ENCODE results near the gene NET1.

The NET1 gene

DNA sequence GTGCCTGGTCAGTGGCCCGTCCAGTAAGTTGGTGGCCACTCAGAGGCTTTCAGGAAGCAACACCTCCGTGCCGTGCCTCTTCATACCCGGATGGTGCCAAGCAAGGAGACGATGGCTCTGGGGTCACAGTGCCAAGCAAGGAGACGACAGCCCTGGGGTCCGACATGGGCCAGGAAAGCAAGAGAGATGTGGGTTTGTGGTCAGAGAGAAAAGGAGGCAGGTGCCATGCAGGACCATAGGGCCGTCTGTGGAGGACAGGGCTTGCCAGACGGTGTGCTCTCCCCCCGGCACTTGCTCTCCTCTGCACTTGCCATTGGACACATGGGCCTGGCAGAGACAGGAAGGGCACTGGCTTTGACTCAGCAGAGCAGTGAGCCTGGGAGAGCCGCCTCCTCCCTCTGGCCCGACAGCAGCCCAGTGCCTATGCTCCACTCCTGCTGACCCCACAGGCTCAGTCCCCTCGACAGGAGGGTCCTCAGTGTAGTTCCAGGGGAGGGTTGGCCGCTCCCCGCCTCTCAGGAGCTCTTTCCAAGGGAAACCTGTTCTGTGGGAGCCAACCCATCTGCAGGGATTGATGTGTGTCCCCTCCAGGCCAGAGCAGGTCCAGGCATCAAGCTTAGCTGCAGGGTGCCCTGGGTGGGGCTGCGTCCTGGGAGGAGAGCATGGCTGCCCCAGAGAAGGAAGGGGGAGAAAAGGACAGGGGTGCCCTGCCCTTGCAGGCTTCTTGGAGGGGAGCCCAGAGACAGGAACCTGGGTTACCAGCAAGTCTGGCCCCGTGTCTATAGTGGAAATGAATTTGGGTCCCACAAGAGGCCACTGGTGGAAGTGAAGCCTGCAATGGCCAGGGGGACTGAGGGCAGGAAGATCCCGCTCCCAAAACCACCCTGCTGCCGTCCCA, 94.6 kb downstream of the NET1 start:
- H3K27ac ChIP-seq = peak overlapping the region; percentile 97
- TF ChIP-seq, protein P1, sequence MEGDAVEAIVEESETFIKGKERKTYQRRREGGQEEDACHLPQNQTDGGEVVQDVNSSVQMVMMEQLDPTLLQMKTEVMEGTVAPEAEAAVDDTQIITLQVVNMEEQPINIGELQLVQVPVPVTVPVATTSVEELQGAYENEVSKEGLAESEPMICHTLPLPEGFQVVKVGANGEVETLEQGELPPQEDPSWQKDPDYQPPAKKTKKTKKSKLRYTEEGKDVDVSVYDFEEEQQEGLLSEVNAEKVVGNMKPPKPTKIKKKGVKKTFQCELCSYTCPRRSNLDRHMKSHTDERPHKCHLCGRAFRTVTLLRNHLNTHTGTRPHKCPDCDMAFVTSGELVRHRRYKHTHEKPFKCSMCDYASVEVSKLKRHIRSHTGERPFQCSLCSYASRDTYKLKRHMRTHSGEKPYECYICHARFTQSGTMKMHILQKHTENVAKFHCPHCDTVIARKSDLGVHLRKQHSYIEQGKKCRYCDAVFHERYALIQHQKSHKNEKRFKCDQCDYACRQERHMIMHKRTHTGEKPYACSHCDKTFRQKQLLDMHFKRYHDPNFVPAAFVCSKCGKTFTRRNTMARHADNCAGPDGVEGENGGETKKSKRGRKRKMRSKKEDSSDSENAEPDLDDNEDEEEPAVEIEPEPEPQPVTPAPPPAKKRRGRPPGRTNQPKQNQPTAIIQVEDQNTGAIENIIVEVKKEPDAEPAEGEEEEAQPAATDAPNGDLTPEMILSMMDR (conservative IDR thresholded peaks at IDR 0.05) = no peak

DNA sequence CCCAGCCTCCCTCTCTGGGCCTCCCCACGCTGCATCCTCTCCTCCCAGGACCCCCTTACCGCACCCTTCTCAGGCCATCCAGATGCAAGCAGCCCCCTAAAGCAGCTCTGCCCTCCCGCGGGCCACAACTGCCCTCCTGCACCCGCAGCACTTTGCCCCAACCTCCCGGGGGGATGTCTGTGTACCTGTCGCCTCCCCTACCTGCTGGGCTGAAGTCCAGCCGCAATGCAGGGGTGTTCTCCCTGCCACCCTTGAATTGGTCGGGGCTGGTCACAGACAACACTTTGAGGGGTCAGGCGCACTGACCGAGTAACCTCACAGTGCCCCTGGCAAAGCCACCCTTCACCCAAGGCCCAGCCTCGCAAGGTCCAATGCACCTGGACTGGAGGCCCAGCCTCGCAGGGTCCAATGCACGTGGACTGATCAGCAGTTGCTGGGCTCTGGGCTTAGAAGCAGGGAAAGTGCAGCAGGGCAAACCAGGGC, 95.3 kb downstream of the NET1 start:
- TF ChIP-seq, protein P1 (conservative IDR thresholded peaks at IDR 0.05) = no peak

DNA sequence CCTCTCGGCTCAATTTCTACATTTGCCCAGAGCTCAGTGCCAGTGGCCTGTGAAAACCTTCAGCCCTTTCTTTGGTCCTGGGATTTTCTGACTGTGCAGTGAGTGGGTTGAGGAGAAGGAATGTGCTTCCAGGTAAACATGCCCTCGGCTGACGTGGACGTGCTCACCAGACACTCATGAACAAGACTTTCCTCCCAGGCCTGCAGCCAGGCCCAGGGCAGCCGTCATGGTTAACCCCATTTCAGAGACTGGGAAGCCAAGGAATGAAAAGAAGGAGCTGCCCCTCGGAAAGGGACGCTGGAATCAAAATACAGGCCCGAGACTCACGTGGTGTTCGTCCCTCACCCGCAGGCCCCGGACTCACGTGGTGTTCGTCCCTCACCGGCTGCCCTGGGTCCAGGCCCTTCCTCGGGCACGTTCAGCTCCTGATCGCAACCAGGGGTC, 95.8 kb downstream of the NET1 start:
- H3K27ac ChIP-seq = peak overlapping the region; percentile 97; the same call in 1 of the 2 replicates
- TF ChIP-seq, protein P1 (conservative IDR thresholded peaks at IDR 0.05) = no peak

More for the DNA sequence above, 95.3 kb downstream of the NET1 start:
- H3K27ac ChIP-seq = peak overlapping the region; percentile 97; the same call in 1 of the 2 replicates

Measured in VCaP (cell line).